SJCRH30 (cell line): Measurements from ENCODE around the gene COX7A2. TPM values are rescaled to one million over a fixed set of nuclear protein-coding genes. Genes with fewer than 3 reads are reported as not detected.

Experiments used
- DNase-seq, 2 experiments: peaks; one replicate each; pipeline ENCODE4 v3.0.0-alpha.2; 2015 to 2020
- H3K27ac ChIP-seq: fragments of 250-450 bp; sonication (Bioruptor Pico); 2 replicates; pipeline ENCODE4 v1.5.1; 2020; ENCODE audit warnings: mild to moderate bottlenecking, moderate library complexity
- H3K27me3 ChIP-seq: fragments of 250-450 bp; sonication (Bioruptor Pico); 2 replicates; pipeline ENCODE4 v1.5.1; 2020; ENCODE audit warnings: mild to moderate bottlenecking, moderate library complexity
- H3K36me3 ChIP-seq: fragments of 250-450 bp; sonication (Bioruptor Pico); 2 replicates; pipeline ENCODE4 v1.5.1; 2020; ENCODE audit warnings: mild to moderate bottlenecking, moderate library complexity
- H3K4me1 ChIP-seq: fragments of 250-450 bp; sonication (Bioruptor Pico); 2 replicates; pipeline ENCODE4 v1.5.1; 2020; ENCODE audit warnings: mild to moderate bottlenecking, moderate library complexity
- H3K4me3 ChIP-seq: fragments of 250-450 bp; sonication (Bioruptor Pico); 2 replicates; pipeline ENCODE4 v1.5.1; 2020; ENCODE audit warnings: mild to moderate bottlenecking, moderate library complexity
- H3K9me3 ChIP-seq: fragments of 250-450 bp; sonication (Bioruptor Pico); replicated peaks from 2 replicates; pipeline ENCODE4 v1.5.1; 2020; ENCODE audit warnings: mild to moderate bottlenecking, moderate library complexity
- total RNA-seq: library from RNA; depleted of rRNA; stranded (reverse); fragments of >200 nt; shearing (Covaris generic); gene quantifications from 2 replicates; pipeline ENCODE4 v1.2.3, GENCODE V29; 2014

Gene COX7A2
- total RNA-seq, 1 experiment from 2014 or later: 192 TPM

DNA sequence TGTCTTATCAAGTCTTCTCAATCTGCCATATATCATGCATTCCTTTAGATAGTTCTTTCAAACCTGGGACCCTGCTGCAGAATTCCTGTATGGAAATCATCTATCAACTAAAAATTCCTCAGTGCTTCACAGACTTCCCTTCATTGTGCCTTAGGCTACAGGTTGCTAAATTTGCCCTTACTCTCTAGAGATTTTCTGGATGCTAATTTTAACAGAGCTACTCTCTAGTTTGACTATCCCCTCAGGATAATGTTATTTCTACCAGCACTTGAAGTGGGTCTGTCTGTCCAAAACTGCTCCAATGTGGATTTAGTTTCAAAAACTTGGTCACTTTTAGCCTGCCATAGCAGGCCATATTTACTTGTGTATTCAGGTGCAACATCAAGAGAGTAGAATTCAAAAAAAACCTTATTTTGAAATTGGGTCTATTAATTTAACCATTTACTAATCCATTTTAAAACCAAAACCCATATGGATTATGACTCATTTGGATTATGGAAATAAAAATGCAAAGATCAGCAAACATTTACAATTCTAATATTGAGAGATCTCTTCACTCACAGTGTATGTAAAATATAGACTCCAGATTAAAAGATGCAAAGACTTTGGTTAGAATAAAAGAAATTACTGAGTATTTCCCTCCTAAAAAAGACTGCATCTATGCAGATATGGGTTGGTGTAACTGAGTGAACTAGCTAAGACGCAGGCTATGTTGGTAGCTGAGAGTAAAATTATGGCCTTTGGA lies 13.9 kb upstream of the COX7A2 start:
- H3K27ac ChIP-seq: no peak overlapping the region
- H3K4me1 ChIP-seq: no peaks in the 10 kb centered on the region
- H3K9me3 ChIP-seq: no peaks in the 10 kb centered on the region
- no peaks in the 10 kb centered on the region for H3K27me3 ChIP-seq
- no peak for DNase-seq
- peaks cover 39% of the 10 kb centered on the region for H3K36me3 ChIP-seq
- H3K4me3 ChIP-seq: no peak overlapping the region

DNA sequence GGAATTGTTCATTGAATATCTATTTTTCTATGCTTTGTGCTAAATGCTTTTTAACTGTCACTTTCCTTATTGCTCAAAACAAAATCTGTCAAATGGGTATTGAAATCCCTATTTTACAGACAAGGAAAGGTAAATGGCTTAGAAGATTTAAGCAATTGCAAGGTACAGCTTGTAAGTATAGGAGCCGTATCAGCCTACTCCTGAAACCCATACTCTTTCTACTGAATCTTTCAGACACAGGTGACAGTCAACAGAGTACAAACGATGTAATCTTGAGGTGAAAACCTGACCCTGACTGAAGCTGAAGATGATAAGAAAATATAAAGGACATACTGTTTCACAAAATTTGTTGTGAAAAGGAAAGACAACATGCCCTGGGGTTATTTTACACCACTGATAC lies 7.0 kb upstream of the COX7A2 start:
- no peak for DNase-seq
- no peak overlapping the region for H3K27ac ChIP-seq
- peaks cover 9% of the 10 kb centered on the region; the same call in 1 of the 2 replicates for H3K36me3 ChIP-seq
- H3K27me3 ChIP-seq: no peaks in the 10 kb centered on the region
- H3K4me3 ChIP-seq: no peak overlapping the region
- H3K4me1 ChIP-seq: no peaks in the 10 kb centered on the region
- H3K9me3 ChIP-seq: no peaks in the 10 kb centered on the region

DNA sequence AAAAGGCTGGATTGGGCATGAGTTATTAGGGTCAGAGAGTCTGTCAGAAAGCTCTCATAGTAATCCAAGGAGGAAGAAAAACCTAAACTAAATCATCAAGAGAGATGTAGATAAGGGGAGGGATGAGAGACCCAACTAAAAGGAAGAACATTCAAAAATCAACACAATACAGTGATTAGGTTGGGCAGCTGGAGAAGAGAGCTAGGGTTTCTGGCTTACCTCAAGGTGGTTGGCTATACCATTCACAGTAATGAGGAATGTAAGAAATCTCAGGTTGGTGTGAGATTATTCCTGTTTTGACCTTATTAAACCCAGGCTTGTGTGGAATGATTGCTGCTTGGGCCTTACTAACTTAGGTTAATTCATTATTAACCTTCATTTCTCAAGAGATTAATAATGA lies 6.2 kb upstream of the COX7A2 start:
- Histone ChIP-seq H3K27ac (no peak overlapping the region), H3K27me3 (no peaks in the 10 kb centered on the region), H3K4me3 (no peak overlapping the region), H3K4me1 (no peaks in the 10 kb centered on the region), H3K36me3 (peaks cover 6% of the 10 kb centered on the region; the same call in 1 of the 2 replicates), H3K9me3 (no peaks in the 10 kb centered on the region)
- no peak for DNase-seq

DNA sequence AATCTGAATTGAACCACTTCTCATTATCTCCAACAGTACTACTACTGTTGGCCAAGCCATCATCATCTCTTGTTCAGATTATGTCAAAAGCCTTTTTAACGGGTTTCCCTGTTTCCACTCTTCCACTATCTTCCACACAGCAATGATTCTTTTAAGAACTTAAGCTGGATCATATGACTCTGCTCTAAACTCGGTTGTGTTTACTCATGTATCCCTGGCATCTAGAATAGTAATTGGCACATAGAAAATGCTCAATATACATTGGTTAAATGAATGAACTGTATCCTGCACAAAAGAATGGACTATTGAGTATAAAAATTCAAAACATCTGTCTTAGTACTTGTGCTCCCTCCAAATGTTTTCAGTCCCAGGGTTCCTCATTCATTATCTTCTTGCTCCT lies 2.8 kb upstream of the COX7A2 start:
- H3K4me1 ChIP-seq: no peaks in the 10 kb centered on the region
- no peaks in the 10 kb centered on the region for H3K36me3 ChIP-seq
- no peak for DNase-seq
- H3K9me3 ChIP-seq: no peaks in the 10 kb centered on the region
- no peak overlapping the region for H3K27ac ChIP-seq
- no peak overlapping the region for H3K4me3 ChIP-seq
- no peaks in the 10 kb centered on the region for H3K27me3 ChIP-seq

DNA sequence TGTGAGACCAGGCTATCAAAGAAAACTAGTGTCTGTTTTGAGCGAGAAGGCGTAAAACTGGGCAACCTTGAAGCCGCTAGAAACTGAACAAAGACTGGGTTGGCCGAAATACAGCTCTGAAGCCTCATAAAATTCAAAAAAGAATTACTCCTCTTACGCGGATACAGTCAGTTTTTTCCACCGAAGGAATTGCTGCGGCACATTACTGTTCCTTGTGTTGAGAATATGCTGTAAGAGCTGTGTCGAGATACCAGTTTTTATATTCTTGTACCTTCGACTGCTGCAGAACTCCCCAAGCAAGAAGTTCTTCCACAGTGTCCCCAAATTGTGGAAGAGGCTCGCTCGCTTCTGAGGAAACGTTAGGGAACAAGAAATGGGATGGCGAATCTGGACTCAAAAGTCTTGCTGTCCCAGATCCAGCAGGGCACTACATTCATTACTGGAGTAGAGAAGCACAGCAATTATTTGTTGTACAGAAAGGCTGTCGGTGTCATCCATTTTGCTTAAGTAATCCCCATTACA lies 523 bp upstream of the COX7A2 start:
- peak overlapping the region; percentile 73 for H3K4me3 ChIP-seq
- DNase-seq: no peak
- no peaks in the 10 kb centered on the region for H3K4me1 ChIP-seq
- H3K36me3 ChIP-seq: peaks cover 16% of the 10 kb centered on the region
- H3K27ac ChIP-seq: peak overlapping the region; percentile 72
- H3K27me3 ChIP-seq: no peaks in the 10 kb centered on the region
- no peaks in the 10 kb centered on the region for H3K9me3 ChIP-seq

DNA sequence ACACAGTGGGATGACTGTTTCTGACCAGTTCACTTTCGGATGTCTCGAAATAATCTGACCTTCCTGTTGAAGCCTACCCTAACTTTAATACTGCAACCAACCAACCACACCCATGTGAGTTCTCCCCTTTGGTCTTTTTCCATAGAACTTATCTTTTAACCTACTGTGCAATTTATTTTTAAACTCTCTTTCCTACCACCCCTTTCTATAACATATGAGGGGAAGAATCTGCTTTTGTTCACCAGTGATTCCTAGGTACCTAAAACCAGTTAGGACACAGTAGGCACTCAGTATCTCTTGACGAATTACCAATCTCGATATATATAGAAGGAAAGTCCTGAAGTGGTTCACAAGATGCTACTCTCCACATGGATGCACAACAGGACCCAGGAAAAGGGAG lies 7.0 kb downstream of the COX7A2 start:
- Histone ChIP-seq H3K4me1 (peaks cover 5% of the 10 kb centered on the region), H3K9me3 (no peaks in the 10 kb centered on the region), H3K27ac (no peak overlapping the region), H3K27me3 (no peaks in the 10 kb centered on the region), H3K36me3 (peaks cover 37% of the 10 kb centered on the region), H3K4me3 (no peak overlapping the region)
- DNase-seq: no peak

DNA sequence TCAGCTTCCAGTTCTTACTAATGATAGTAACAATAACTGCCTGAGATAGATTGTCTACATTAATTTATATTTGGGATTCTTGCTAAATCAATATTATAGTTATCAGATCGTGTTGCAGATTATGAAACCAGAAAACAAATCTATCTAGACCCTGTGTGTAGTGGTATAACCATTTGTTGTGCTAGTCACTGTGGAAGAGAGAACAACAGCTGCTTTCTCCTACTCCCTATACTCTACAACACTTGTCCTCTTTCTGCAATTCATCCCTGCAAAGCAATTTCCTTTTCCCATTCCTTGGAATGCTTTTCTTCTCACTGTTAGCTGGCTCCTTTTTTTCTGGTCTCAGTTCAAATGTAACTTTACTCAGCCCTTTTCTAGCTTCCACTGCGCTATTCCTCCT lies 8.3 kb downstream of the COX7A2 start:
- H3K27ac ChIP-seq: no peak overlapping the region
- H3K27me3 ChIP-seq: no peaks in the 10 kb centered on the region
- peaks cover 8% of the 10 kb centered on the region for H3K4me1 ChIP-seq
- peak in 1 of 2 experiments; percentile 24 for DNase-seq
- H3K9me3 ChIP-seq: no peaks in the 10 kb centered on the region
- no peak overlapping the region for H3K4me3 ChIP-seq
- H3K36me3 ChIP-seq: peaks cover 26% of the 10 kb centered on the region

DNA sequence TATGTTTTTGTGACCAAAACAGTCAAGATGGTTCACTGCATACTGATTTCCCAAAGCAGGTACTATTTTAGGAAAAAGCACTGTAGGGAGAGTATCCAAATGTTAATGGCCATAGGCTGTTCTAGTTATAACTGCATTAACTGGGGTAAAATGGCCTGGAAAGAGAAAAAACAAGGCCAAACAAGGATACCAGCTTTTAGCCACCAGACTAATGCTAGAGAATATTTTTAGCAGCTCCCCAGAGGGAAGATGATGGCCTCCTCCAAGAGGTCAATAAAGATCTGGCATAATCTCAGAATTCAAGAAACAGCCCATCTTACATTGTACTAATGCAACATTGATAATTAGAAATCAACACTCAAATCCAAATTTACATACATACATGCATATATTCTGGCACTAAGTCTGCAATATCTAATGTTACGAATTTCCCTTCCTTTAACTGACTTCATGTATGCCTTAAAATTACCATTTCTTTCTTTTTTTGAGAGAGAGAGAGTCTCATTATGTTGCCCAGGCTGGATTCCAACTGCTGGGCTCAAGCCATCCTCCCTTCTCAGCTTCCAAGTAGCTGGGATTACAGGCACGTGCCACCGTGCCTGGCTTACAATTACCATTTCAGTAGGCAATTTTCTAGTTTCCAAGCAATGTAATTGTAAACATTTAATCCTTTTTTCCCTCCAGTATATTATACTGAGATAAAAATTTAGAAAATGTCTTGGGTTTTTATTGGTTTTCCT lies 9.3 kb downstream of the COX7A2 start:
- H3K4me3 ChIP-seq: no peak overlapping the region
- DNase-seq: no peak

DNA sequence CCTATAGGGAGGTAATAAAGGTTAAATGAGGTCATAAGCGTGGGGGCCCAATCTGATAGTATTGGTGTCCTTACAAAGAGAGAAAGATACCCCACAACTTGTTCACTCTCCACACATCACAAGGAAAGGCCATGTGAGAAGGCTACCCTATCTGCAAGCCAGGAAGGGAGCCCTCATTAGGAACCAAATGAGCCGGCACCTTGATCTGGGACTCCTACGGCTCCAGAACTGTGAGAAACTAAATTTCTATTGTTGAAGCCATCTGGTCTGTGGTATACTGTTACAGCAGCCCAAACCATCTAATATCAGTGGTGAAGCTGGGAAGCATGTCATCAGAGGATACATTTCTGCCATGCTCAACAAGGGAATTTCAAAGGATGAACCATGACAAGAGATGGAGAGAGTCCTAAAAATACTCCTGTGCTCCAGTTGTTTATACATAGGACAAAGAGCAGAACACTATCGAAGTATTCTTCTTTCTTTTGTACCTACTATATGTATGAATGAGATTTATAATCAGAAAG lies 10.4 kb downstream of the COX7A2 start:
- Histone ChIP-seq H3K4me3 (no peak overlapping the region), H3K27ac (no peak overlapping the region), H3K9me3 (no peaks in the 10 kb centered on the region), H3K36me3 (peaks cover 14% of the 10 kb centered on the region), H3K27me3 (no peaks in the 10 kb centered on the region), H3K4me1 (peaks cover 8% of the 10 kb centered on the region)
- DNase-seq: no peak

More for the DNA sequence above, 9.3 kb downstream of the COX7A2 start:
- H3K27ac ChIP-seq: no peak overlapping the region
- H3K36me3 ChIP-seq: peaks cover 22% of the 10 kb centered on the region
- peaks cover 8% of the 10 kb centered on the region for H3K4me1 ChIP-seq
- H3K27me3 ChIP-seq: no peaks in the 10 kb centered on the region
- H3K9me3 ChIP-seq: no peaks in the 10 kb centered on the region

DNA sequence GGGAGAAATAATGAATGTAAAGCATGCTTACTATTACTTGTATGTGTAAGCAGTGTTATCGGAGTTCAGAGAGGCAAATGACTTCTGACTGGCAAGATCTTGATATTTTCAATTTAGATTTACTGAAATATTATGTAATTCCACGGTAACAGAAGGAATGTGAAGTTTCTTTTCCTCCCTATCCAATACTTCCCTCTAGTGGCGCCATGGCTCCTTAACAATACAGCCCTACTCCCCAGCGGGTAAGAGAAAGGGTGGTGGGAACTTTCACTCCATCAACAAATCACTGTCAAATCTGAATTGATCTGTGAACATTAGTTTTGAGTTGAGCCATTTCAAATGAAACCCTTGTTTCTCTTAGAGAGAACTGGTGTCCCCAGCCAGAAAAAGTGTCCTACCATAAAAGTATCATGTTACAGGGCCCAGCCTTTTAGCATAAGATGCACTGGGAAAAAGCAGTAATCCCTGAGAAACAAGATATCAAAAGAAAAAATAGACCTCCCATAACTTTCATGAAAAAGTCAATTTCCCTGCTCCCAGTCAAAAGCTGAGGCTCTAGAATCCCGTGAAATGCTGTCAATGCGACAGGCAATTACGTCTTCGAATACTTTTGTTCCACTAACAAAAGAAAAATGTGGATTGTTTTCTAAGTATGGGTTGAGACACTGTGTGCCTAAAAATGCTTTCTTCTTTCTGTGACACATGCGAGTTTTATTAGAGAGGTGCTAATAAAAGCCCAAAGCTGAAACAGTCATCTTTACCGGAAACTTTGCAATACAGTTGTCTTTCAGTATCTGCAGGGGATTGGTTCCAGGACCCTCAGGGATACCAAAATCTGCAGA lies 12.9 kb downstream of the COX7A2 start:
- DNase-seq: peak; percentile 45 to 68
- no peak overlapping the region for H3K4me3 ChIP-seq
- H3K27ac ChIP-seq: no peak overlapping the region
- peaks cover 7% of the 10 kb centered on the region for H3K4me1 ChIP-seq
- H3K36me3 ChIP-seq: no peaks in the 10 kb centered on the region
- no peaks in the 10 kb centered on the region for H3K9me3 ChIP-seq
- H3K27me3 ChIP-seq: no peaks in the 10 kb centered on the region

DNA sequence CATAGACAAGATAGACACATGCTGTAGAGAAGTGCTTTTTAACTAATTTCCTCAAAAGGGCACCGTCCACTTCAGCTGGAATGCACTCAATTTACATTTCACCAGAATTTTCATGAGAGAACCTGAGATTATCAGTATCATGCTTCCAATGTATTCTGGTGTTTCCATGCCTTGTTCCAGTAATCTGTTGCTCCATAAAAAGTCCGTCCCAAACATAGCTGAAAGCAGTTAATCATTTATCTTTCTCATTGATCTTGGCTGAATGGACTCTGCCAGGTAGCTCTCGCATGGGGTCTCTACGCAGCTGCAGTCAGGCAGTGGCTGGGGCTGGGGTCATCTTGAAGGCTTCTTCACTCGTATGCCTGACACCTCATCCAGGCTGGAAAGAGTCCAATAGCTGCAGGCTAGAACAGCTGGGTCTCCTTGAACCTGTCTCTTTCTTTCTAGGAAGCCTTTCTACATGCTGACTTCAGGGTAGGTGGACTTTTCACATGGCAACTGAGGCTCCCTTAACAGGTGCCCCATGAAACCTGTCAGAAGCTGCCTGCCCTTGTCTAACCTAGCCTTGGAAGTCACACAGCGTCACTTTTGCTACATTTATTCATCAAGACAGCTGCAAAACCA lies 19.2 kb downstream of the COX7A2 start:
- Histone ChIP-seq H3K4me3 (no peak overlapping the region), H3K36me3 (no peaks in the 10 kb centered on the region), H3K27ac (no peak overlapping the region), H3K9me3 (no peaks in the 10 kb centered on the region), H3K4me1 (peaks cover 7% of the 10 kb centered on the region; the same call in 1 of the 2 replicates), H3K27me3 (no peaks in the 10 kb centered on the region)
- peak; percentile 40 to 68 for DNase-seq

DNA sequence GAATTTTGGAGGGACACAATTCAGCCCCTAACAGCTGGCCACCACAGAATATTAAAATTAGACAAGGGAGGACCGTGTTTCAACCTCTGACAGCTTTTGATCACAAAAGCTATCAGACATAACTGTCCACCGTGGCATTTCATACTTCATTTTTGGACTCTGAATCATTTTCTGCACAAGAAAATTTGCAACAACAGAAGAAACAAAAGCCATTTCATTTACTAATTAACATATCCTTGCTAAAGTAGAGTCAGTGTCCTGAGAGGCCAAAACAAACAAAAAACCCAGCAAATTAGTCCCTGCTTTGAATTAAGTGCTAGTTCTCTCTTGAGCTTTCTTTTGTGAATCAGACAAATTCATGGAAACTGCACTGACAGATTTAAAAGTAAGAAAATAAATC lies 20.2 kb downstream of the COX7A2 start:
- DNase-seq: no peak
- no peaks in the 10 kb centered on the region for H3K9me3 ChIP-seq
- peaks cover 7% of the 10 kb centered on the region; the same call in 1 of the 2 replicates for H3K4me1 ChIP-seq
- H3K36me3 ChIP-seq: no peaks in the 10 kb centered on the region
- H3K4me3 ChIP-seq: no peak overlapping the region
- no peaks in the 10 kb centered on the region for H3K27me3 ChIP-seq
- H3K27ac ChIP-seq: no peak overlapping the region

DNA sequence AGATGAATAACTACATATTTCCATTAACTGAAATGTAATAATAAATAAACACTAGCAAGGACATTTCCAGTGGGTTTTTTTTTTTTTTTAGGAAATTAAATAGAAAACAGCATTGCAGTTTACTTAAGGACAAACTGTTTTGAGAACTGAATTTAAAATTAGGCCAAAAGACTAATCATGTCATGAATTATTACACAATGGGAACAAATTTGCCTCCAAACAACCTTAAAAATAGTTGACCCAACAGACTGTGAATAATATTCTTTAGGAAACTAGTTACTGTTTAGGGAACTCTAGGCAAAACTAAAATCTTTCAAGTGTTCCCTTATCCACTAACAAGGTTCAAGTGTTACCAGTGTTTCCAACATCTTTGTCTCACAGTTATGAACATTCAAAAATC lies 21.3 kb downstream of the COX7A2 start:
- Histone ChIP-seq H3K4me1 (peaks cover 7% of the 10 kb centered on the region; the same call in 1 of the 2 replicates), H3K36me3 (no peaks in the 10 kb centered on the region), H3K9me3 (no peaks in the 10 kb centered on the region), H3K27ac (no peak overlapping the region), H3K4me3 (no peak overlapping the region), H3K27me3 (no peaks in the 10 kb centered on the region)
- no peak for DNase-seq

DNA sequence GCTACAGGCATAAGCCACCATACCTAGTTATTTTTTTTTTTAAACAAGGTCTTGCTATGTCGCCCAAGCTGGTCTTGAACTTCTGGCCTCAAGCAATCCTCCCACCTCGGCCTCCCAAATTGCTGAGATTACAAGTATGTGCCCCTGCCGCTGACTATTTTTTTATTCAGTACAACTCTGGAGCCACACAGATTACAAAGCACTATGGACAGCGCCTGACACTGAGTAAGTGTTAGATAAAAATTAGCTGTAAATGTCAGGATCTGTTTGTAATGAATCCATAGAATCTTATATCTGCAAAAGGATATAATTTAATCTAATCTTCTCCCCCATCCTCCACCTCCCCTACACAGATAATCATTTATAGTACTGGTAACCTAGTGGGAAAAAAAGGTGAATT lies 22.5 kb downstream of the COX7A2 start:
- no peak overlapping the region for H3K4me3 ChIP-seq
- no peaks in the 10 kb centered on the region for H3K27me3 ChIP-seq
- no peak overlapping the region for H3K27ac ChIP-seq
- H3K9me3 ChIP-seq: no peaks in the 10 kb centered on the region
- DNase-seq: no peak
- H3K4me1 ChIP-seq: peaks cover 7% of the 10 kb centered on the region; the same call in 1 of the 2 replicates
- no peaks in the 10 kb centered on the region for H3K36me3 ChIP-seq
